KMS-11 (cell line): ENCODE measurements around the gene AFF1.

ENCODE experiments used
- H2AFZ ChIP-seq: fragments of 200-600 bp; sonication (generic); 2 replicates; pipeline ENCODE4 v1.6.1; 2016; ENCODE audit warnings: antibody characterized with exemption, mixed run types, low read depth
- H3K27ac ChIP-seq: fragments of 200-600 bp; sonication (generic); 2 replicates; pipeline ENCODE4 v1.6.1; 2016; ENCODE audit warnings: mild to moderate bottlenecking, mixed run types
- H3K27me3 ChIP-seq: fragments of 200-600 bp; sonication (generic); 2 replicates; pipeline ENCODE4 v1.6.1; 2017; ENCODE audit warnings: mild to moderate bottlenecking, low read depth, mixed run types, moderate library complexity; ENCODE audit not compliant: insufficient read depth
- H3K36me3 ChIP-seq: fragments of 200-600 bp; sonication (generic); 2 replicates; pipeline ENCODE4 v1.6.1; 2017; ENCODE audit warnings: mild to moderate bottlenecking, mixed run types; ENCODE audit not compliant: insufficient read depth
- H3K4me1 ChIP-seq: fragments of 200-600 bp; sonication (generic); 2 replicates; pipeline ENCODE4 v1.6.1; 2016; ENCODE audit warnings: mild to moderate bottlenecking, low read depth, mixed run types; ENCODE audit not compliant: poor library complexity, severe bottlenecking
- H3K4me2 ChIP-seq: fragments of 200-600 bp; sonication (generic); 2 replicates; pipeline ENCODE4 v1.7.0; 2016; ENCODE audit warnings: mild to moderate bottlenecking, mixed run types
- H3K4me3 ChIP-seq: fragments of 200-600 bp; sonication (generic); IDR thresholded peaks from 2 replicates; pipeline ENCODE4 v1.6.1; 2017; ENCODE audit warnings: low read depth, low read length, mixed read lengths; ENCODE audit not compliant: insufficient read depth
- H3K79me2 ChIP-seq: fragments of 200-600 bp; sonication (generic); 2 replicates; pipeline ENCODE4 v1.6.1; 2016; ENCODE audit warnings: low read depth, mixed run types; ENCODE audit not compliant: insufficient read depth
- H3K9ac ChIP-seq: fragments of 200-600 bp; sonication (generic); 2 replicates; pipeline ENCODE4 v1.6.1; 2016; ENCODE audit warnings: mild to moderate bottlenecking, mixed run types
- H4K20me1 ChIP-seq: fragments of 200-600 bp; sonication (generic); 2 replicates; pipeline ENCODE4 v1.6.1; 2016; ENCODE audit warnings: mild to moderate bottlenecking, mixed run types; ENCODE audit not compliant: insufficient read depth
- TF ChIP-seq, protein P1 (sequence below): fragments of 200-600 bp; sonication (generic); conservative IDR thresholded peaks from 2 replicates; pipeline ENCODE4 v1.6.1; 2017; ENCODE audit warnings: low read depth, mild to moderate bottlenecking, antibody characterized with exemption, low read length, moderate library complexity, mixed read lengths

The AFF1 gene

DNA sequence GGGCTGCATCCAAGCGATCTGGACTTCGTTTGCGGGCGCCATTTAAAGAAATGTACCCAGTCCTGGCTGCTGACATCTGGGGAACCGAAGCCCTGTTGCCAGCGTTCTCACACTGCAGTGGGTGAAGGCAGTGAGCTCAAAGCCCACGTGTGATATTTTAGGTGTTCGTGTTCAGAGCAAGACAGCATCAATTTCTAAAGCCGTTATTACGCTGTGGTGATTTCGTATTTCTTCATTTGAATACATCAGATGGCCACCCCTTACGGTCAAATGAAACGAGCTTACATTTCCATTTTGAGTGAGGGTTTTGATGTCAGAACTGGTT is 42.2 kb upstream of the AFF1 start:
- TF ChIP-seq, protein P1, sequence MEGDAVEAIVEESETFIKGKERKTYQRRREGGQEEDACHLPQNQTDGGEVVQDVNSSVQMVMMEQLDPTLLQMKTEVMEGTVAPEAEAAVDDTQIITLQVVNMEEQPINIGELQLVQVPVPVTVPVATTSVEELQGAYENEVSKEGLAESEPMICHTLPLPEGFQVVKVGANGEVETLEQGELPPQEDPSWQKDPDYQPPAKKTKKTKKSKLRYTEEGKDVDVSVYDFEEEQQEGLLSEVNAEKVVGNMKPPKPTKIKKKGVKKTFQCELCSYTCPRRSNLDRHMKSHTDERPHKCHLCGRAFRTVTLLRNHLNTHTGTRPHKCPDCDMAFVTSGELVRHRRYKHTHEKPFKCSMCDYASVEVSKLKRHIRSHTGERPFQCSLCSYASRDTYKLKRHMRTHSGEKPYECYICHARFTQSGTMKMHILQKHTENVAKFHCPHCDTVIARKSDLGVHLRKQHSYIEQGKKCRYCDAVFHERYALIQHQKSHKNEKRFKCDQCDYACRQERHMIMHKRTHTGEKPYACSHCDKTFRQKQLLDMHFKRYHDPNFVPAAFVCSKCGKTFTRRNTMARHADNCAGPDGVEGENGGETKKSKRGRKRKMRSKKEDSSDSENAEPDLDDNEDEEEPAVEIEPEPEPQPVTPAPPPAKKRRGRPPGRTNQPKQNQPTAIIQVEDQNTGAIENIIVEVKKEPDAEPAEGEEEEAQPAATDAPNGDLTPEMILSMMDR = no peak
- Histone ChIP-seq H3K4me2 (peak overlapping the region; percentile 77), H3K27ac (peak overlapping the region; percentile 56)

DNA sequence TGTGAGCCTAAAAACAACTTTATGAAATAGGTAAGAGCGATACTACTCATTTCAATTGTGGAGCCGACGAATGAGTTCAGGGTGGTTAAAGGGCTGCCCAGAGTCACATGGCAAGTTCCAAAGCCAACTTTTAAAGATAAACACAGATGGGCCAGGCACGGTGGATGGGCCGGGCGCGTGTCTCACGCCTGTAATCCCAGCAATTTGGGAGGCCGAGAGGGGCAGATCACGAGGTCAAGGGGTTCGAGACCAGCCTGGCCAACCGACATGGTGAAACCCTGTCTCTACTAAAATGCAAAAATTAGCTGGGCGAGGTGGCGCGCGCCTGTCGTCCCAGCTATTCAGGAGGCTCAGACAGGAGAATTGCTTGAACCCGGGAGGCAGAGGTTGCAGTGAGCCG is 41.7 kb upstream of the AFF1 start:
- Histone ChIP-seq H3K27ac (no peak overlapping the region), H3K4me1 (peaks cover 8% of the 10 kb centered on the region), H3K4me2 (no peak overlapping the region), H3K9ac (no peak overlapping the region), H2AFZ (no peak overlapping the region; the same call in 1 of the 2 replicates), H3K36me3 (no peaks in the 10 kb centered on the region), H3K27me3 (no peaks in the 10 kb centered on the region), H4K20me1 (no peaks in the 10 kb centered on the region), H3K79me2 (no peaks in the 10 kb centered on the region), H3K4me3 (no peak overlapping the region)
- TF ChIP-seq, protein P1 = no peak

More for the DNA sequence above, 42.2 kb upstream of the AFF1 start:
- peak overlapping the region; percentile 89 for H3K9ac ChIP-seq
- peak overlapping the region; percentile 90 for H2AFZ ChIP-seq
- H3K27me3 ChIP-seq = no peaks in the 10 kb centered on the region
- H3K4me3 ChIP-seq = peak overlapping the region; percentile 9
- no peaks in the 10 kb centered on the region for H4K20me1 ChIP-seq
- no peaks in the 10 kb centered on the region for H3K36me3 ChIP-seq
- peaks cover 8% of the 10 kb centered on the region for H3K4me1 ChIP-seq
- H3K79me2 ChIP-seq = no peaks in the 10 kb centered on the region

DNA sequence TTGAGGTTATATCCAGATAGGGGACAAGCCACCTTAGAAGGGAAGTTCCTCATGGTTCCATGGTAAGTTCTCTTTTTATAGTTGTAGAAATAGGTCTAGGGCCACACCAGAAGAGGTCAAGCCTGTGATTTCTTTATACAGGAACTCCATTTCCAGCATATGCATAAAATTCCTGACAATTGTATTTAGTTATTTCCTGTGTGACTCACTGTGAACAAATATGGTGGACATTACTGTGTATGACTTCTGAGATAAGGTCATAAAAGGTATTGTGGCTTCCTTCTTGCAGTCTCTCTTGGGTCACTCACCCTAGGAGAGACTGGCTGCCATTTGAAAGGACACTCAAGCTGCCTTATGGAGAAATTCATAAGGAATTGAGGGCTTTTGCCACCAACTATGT is 40.4 kb upstream of the AFF1 start:
- H2AFZ ChIP-seq = no peak overlapping the region
- H3K79me2 ChIP-seq = no peaks in the 10 kb centered on the region
- H3K4me3 ChIP-seq = no peak overlapping the region
- H3K27me3 ChIP-seq = no peaks in the 10 kb centered on the region
- H3K9ac ChIP-seq = no peak overlapping the region
- no peaks in the 10 kb centered on the region for H4K20me1 ChIP-seq
- TF ChIP-seq, protein P1 = no peak
- H3K36me3 ChIP-seq = no peaks in the 10 kb centered on the region
- peaks cover 8% of the 10 kb centered on the region for H3K4me1 ChIP-seq
- H3K27ac ChIP-seq = no peak overlapping the region
- H3K4me2 ChIP-seq = no peak overlapping the region

DNA sequence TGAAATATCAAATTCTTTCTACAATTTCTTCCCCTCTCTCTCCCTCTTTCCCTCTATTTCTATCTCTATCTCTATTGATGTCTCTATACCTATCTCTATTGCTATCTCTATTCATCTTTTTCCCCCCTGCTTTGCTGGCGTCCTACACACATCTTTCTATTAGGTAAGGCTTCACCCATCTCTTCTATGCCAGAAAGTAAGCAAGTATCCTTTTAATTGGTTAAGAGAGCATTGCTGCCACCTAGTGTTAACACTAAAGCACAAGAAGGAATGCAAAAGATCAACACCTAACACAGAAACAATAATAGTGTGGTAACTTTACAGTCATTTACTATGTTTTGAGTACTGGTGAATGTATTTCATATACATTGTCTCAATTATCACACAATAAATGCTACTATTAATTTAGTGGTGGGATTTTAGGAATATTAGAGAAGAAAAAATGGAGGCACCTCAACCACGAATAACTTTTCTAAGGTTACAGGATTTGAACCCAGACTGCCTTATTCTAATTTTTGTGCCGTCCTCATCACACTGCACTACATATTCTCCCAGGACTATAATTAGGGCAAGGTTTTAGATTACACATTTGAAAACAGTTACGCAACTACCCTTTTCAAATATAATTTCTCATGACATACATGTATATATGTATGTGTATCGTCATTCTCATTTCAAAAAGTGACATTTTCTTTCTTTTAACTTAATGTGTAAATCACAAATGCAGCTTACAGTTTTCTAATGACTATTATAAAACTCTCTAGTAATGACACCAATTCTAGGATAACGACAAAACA is 38.9 kb upstream of the AFF1 start:
- no peaks in the 10 kb centered on the region for H3K79me2 ChIP-seq
- no peak overlapping the region for H3K4me3 ChIP-seq
- H2AFZ ChIP-seq = no peak overlapping the region
- no peaks in the 10 kb centered on the region for H3K36me3 ChIP-seq
- no peak overlapping the region for H3K27ac ChIP-seq
- TF ChIP-seq, protein P1 = peak; percentile 89
- H3K27me3 ChIP-seq = no peaks in the 10 kb centered on the region
- no peak overlapping the region for H3K4me2 ChIP-seq
- no peaks in the 10 kb centered on the region for H4K20me1 ChIP-seq
- H3K4me1 ChIP-seq = peaks cover 6% of the 10 kb centered on the region
- H3K9ac ChIP-seq = no peak overlapping the region
